ENCODE measurements around the gene FEZ2. TPM values are rescaled to one million over a fixed set of nuclear protein-coding genes. Genes with fewer than 3 reads are reported as not detected.

Gene FEZ2
- polyA plus RNA-seq, 1 experiment, result 38.3 TPM

DNA sequence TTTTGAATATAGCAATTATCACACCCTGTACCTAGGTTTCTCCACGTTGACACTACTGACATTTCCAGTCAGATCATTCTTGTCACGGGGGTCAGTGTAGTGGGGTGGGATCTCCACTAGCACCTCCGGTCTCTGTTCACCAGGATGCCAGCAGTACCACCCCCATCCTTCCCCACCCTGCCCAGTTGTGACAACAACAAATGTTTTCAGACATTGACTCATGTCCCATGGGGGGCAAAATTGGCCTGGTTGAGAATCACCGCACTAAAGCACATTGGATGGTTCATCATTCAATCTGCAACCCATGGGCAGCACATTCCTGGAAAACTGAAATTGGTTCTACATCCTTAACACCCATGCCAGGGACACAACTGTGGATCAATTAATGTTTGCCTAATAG is 32.3 kb downstream of the FEZ2 start:
- POLR2A ChIA-PET, result no interaction called here

GRCh38 chr2:36564377-36564930 is 33.5 kb downstream of the FEZ2 start:
- no peak overlapping the region for H3K4me3 ChIP-seq (ENCODE audit: low read depth, low read length)
- H3K27me3 ChIP-seq (ENCODE audit: control insufficient read depth, insufficient read depth, low read length), result no peaks in the 10 kb centered on the region
- no peak for DNase-seq (ENCODE audit: low read depth)
- ChIA-PET POLR2A (interaction anchor here (0.6 kb wide), 1 partner anchor 212 kb away, joined by 4 read pairs; no protein-coding TSS in a partner anchor), CTCF (interaction anchor here (1.4 kb wide), 2 partner anchors 31 to 96 kb away, joined by 3 read pairs; no protein-coding TSS in a partner anchor)
- TF ChIP-seq, protein P1, sequence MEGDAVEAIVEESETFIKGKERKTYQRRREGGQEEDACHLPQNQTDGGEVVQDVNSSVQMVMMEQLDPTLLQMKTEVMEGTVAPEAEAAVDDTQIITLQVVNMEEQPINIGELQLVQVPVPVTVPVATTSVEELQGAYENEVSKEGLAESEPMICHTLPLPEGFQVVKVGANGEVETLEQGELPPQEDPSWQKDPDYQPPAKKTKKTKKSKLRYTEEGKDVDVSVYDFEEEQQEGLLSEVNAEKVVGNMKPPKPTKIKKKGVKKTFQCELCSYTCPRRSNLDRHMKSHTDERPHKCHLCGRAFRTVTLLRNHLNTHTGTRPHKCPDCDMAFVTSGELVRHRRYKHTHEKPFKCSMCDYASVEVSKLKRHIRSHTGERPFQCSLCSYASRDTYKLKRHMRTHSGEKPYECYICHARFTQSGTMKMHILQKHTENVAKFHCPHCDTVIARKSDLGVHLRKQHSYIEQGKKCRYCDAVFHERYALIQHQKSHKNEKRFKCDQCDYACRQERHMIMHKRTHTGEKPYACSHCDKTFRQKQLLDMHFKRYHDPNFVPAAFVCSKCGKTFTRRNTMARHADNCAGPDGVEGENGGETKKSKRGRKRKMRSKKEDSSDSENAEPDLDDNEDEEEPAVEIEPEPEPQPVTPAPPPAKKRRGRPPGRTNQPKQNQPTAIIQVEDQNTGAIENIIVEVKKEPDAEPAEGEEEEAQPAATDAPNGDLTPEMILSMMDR (IDR thresholded peaks at IDR 0.05; ENCODE audit: insufficient read depth, low read depth, low read length), result no peak
- peaks cover 5% of the 10 kb centered on the region for H3K36me3 ChIP-seq (ENCODE audit: control insufficient read depth, insufficient read depth, low read length)

More for the DNA sequence above, 32.3 kb downstream of the FEZ2 start:
- CTCF ChIA-PET, result no interaction called here
- no peaks in the 10 kb centered on the region for H3K27me3 ChIP-seq (ENCODE audit: control insufficient read depth, insufficient read depth, low read length)
- no peak overlapping the region for H3K4me3 ChIP-seq (ENCODE audit: low read depth, low read length)
- TF ChIP-seq, protein P1 (IDR thresholded peaks at IDR 0.05; ENCODE audit: insufficient read depth, low read depth, low read length), result no peak
- peaks cover 2% of the 10 kb centered on the region; the same call in 1 of the 2 replicates for H3K36me3 ChIP-seq (ENCODE audit: control insufficient read depth, insufficient read depth, low read length)
- DNase-seq (ENCODE audit: low read depth), result no peak

GRCh38 chr2:36562973-36563532 is 34.9 kb downstream of the FEZ2 start:
- no peak overlapping the region for H3K4me3 ChIP-seq (ENCODE audit: low read depth, low read length)

DNA sequence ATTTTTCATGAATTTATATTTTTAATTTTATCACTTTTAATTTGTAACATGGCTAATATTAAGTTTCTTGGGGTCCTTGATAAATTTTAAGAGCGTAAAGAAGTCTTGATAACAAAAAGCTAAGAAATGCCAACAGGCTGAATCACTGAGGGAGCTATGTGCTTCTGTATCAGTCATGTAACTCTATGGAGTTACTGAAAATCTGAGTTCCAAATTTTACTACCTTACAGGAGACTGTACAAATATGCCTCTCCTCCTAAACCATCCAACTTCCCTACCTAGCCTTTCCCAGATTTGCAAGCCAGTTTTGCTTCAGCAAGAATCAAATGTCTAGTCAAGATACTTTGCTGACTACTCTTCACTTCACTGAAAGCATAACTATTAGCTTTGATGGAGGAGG is 35.7 kb downstream of the FEZ2 start:
- TF ChIP-seq, protein P1 (IDR thresholded peaks at IDR 0.05; ENCODE audit: insufficient read depth, low read depth, low read length), result no peak
- no peak for DNase-seq (ENCODE audit: low read depth)
- no peak overlapping the region for H3K4me3 ChIP-seq (ENCODE audit: low read depth, low read length)
- ChIA-PET CTCF (interaction anchor here (1.2 to 1.5 kb wide), 4 partner anchors 13 to 223 kb away, joined by 3 to 5 read pairs (median 4); no protein-coding TSS in a partner anchor), POLR2A (no interaction called here)
- peaks cover 5% of the 10 kb centered on the region for H3K36me3 ChIP-seq (ENCODE audit: control insufficient read depth, insufficient read depth, low read length)
- no peaks in the 10 kb centered on the region for H3K27me3 ChIP-seq (ENCODE audit: control insufficient read depth, insufficient read depth, low read length)

More at GRCh38 chr2:36562973-36563532, 34.9 kb downstream of the FEZ2 start:
- CTCF ChIA-PET, result interaction anchor here (0.8 to 1.5 kb wide), 7 partner anchors 21 to 222 kb away, joined by 3 to 7 read pairs (median 4); no protein-coding TSS in a partner anchor
- H3K36me3 ChIP-seq (ENCODE audit: control insufficient read depth, insufficient read depth, low read length), result peaks cover 5% of the 10 kb centered on the region
- TF ChIP-seq, protein P1 (IDR thresholded peaks at IDR 0.05; ENCODE audit: insufficient read depth, low read depth, low read length), result no peak
- DNase-seq (ENCODE audit: low read depth), result no peak
- no peaks in the 10 kb centered on the region for H3K27me3 ChIP-seq (ENCODE audit: control insufficient read depth, insufficient read depth, low read length)
- POLR2A ChIA-PET, result interaction anchor here (0.6 kb wide), 1 partner anchor 133 kb away, joined by 3 read pairs; no protein-coding TSS in a partner anchor

DNA sequence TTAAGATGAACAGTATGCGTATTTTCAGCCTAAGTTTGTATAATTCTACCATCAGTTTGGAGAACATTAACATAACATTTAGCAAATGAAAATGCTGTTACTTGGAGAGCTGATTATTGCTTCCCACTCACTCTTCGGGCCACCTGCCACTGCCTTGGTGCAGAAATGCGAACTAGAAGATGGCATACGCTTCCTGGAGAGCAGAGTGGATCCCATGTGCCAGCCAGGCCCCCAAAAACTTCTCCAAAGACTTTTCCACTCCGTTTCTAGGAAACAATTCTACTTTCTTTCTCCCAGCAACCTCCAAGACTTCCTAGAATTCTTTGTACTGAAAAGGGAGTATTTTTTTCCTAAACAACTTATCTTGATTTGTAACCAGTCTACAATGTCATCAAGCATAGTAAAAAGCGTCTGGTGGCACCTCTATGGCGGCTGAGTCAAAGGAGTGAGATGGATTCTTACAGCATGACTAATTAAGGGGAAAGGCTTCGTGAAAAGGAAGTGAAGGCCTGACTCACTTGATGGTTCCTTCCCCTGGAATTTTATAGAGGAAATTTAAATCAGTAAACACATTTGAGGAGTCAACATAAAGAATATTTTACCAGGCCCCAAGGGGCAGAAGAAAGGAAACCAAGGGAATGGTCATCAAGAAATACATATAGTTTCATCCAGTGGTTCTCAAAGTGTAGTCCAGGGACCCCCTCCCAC is 36.6 kb downstream of the FEZ2 start:
- ChIA-PET POLR2A (no interaction called here), CTCF (interaction anchor here (1.2 kb wide), 1 partner anchor 12 kb away, joined by 5 read pairs; no protein-coding TSS in a partner anchor)
- TF ChIP-seq, protein P1 (IDR thresholded peaks at IDR 0.05; ENCODE audit: insufficient read depth, low read depth, low read length), result no peak
- peak; percentile 94 for DNase-seq (ENCODE audit: low read depth)
- peaks cover 5% of the 10 kb centered on the region; the same call in 1 of the 2 replicates for H3K36me3 ChIP-seq (ENCODE audit: control insufficient read depth, insufficient read depth, low read length)
- H3K27me3 ChIP-seq (ENCODE audit: control insufficient read depth, insufficient read depth, low read length), result no peaks in the 10 kb centered on the region
- no peak overlapping the region for H3K4me3 ChIP-seq (ENCODE audit: low read depth, low read length)
